NCI-H2107 (cell line): ENCODE data around the gene SNX22.
A peak's percentile ranks its signal among the peaks of the same experiment; 100 is the strongest.

ENCODE experiments used
- DNase-seq: peaks from one replicate; lab custom pipeline; 2025; lab: John Stamatoyannopoulos, UW

Gene SNX22

GRCh38 chr15:64134345-64134829, 17.1 kb upstream of the SNX22 start:
- DNase-seq: no peak

DNA sequence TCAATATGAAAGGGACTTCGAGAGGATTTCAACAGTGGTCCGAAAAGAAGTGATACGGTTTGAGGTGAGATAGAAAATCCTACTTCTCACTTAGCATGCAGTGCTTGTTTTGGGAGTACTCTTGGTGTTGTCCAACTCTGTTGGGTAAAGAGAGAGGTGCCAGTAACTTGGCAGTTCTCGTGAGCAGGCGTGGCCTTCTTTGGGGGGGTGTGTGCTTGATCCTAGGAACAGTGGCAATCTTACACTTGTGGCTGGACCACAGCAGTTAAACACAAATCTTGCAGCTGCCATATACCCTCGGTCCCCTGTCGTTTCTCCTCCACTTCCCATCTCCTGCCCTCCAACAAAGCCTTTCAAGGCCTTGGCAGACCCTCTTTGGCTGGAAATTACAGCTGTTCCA, 15.2 kb upstream of the SNX22 start:
- no peak for DNase-seq

DNA sequence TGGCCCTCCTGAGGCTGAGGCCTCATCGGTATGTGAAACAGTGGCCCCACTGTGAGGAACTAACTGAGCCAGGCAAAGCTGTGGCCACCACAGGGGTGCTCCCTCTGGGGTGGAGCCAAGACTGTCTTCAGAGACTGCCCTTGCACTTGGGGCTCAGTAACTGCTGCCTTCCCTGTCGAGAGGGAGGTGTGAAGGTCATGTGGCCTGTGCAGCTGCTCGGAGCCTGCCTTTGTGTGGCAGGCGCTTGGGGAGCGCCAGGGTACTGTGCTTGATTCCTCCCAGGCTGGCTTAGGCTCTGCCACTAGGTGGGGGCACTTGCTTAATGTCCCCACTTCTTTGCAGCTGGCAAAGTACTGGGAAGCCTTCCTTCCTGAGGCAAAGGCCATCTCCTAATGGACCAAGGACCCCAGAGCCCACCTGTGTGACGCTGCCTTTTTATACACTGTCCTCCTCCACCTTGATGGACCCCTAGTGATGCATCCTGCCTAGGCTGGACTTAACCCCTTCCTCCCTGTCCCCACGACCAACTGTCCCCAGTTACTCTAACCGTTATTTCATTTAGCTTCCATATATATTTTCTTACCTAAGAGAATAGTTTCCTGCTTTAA, 14.2 kb upstream of the SNX22 start:
- DNase-seq: no peak

DNA sequence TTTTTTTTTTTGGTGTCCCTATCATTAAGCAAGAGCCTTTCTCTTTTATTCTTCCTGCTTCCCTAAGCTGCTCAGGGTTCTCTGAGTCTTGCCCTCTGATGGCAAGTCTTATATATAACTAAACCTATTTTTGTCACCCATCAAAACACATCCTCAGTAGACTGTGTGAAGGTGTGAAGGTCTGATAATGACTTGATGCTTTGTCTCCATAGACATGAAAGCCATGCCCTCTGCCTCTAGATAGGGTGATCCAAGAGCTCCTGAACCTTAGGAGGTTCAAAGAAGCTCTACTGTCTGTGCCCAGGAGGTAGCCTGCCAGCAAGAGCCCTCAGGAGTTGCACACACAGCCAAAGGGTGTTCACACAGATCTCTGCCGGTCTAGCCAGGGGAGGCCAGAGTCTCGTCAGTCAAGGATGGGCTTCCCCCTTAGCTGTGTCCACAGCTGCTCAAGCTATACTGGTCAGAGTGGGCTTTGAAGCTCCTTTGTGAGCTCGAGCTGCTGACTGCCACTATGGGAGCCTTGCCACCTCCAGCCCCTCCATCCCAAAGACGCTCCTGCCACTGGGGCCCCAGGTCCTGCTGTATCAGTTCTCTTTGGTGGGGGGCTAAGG, 13.1 kb upstream of the SNX22 start:
- DNase-seq: no peak

DNA sequence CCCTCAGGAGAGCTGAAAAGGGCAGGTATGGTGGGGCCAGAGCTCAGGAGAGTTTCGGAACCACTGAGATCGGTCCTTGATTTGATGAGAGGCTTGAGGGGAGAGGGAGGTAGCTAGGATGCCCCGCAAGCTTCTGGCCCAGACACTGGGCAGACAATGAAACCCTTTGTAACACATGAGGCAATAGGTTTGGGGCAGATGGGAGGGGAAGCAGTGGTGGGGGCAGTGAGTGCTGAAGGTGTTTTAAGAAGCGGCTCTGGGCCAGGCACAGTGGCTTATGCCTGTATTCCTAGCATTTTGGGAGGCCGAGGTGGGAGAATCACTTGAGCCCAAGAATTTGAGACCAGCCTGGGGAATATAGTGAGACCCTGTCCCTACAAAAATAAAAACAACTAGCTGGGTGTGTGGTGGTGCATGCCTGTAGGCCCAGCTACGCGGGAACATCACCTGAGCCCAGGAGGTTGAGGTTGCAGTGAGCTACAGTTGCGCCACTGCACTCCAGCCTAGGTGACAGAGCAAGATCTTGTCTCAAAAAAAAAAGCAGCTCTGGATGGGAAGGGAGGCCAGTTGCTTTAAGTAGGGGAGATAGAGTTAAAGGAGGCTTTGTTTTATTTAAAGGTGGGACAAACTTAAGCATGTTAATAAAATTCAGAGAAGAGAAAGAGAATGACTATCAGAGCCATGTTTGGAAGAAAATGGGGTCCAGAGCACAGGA, 9.6 kb upstream of the SNX22 start:
- no peak for DNase-seq

DNA sequence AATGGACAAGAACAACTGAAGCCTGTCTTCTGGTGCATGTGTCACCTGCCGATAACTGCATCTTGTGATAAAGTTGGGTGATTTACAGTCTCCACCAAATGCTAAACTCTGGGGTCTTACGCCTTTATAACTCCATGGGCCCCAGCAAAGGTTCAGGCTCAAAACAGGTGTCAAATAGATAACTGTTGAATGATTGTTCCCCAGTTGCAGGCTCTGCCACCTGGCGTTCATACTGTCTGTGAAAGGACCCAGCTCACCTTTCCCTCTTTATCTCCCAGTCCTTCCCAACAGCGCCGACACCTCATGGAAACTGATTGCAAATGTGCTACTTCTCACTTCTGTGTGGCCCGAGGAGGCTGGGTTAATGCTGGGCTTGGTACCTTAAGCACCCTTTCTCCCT, 8.3 kb upstream of the SNX22 start:
- no peak for DNase-seq

DNA sequence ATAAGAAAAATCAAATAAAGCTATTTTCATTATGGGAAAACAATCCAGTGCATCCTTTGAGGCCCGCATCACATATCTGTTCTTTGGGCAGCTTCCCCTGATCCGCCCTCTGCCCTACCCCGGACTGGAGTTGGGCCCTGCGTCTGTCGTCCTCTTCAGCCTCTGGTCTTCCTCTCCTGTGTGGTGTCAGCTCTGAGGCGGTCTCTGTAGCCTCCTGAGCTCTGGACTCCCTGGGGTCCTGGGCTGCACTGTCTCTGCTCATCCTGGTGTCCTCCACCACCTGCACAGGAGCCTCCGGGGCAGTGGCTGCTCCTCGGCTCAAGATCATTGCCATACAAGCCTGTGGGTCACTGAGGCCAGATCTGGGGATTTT, 7.4 kb upstream of the SNX22 start:
- no peak for DNase-seq

GRCh38 chr15:64144565-64145281, 6.8 kb upstream of the SNX22 start:
- no peak for DNase-seq

GRCh38 chr15:64146041-64146440, 5.5 kb upstream of the SNX22 start:
- no peak for DNase-seq

DNA sequence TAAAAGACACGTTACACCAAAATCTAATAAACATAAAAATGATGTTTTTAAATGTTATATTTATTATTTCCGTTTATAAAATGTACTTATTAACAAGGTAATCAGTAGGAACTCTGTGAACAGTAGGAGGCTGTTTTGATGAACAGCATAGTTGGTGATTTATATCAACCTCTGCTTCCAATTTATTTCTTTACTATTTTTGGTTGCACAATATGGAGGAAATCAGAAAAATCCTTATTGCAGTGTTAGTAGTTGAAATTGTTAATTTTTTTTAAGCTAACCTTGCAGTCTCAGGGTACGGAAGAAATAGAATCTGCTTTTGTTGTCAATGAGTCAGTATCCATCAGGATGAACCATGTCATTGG, 5.0 kb upstream of the SNX22 start:
- no peak for DNase-seq

DNA sequence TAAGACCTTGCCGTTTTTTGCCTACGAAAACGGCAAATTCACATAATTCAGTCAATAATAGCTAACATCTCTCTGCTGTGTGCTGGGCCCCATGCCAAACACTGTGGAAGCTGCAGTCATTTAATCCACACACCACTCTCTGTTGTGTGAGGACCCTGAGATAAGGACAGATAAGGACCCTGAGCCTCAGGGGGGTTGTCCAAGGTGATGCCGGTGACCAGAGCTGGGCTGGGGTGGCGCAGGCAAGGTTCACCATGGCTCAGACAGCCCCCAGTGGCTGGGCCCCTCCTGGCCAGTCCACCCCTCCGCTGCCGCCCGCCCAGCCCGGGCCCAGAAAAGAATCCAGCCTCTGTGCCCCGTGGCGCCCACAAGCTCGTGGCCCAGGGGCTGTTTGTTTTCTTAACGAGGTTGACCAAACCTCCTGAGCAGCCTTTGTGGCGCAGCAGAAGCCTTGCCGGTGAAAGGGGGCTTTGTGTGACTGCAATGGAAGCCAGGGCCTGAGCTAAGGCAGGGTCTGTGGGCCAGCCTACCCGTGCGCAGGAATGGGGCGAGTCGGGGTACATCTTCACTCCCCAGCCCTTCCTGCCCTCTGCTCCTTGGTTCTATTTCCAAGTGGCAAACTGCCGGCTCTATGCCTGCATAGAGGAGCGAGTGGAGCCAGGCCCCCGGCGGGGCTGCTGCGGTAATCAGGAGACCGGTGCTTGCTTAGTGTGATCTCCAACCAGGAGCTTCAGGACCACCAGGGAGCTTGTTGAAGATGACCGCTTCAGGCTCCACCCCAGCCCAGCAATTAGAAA, 4.4 kb upstream of the SNX22 start:
- no peak for DNase-seq

- no peak for DNase-seq
These were observed 3.4 kb upstream of the SNX22 start for GRCh38 chr15:64148168-64148567.

- no peak for DNase-seq
These were observed 3.0 kb upstream of the SNX22 start for GRCh38 chr15:64148581-64148980.

DNA sequence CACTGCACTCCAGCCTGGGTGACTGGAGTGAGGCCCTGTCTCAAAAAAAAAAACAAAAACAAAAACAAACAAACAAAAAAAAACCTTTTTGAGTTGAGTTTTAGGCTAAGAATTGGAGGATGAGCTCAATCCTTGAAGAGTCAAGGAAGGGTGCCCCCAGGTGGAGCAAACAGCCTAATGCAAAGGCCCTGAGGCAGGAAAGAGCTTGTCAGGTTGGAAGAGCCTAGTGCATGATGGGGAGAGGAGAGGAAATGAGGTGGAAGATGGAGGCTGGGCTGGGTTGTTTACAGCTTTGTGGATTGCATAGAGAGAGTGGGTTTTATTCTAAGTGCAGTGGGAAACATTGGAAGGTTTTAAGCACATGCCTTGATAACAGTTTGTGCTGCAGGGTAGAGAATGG, 2.1 kb upstream of the SNX22 start:
- no peak for DNase-seq

- DNase-seq: no peak
These were observed 1.5 kb upstream of the SNX22 start for GRCh38 chr15:64149893-64150578.

DNA sequence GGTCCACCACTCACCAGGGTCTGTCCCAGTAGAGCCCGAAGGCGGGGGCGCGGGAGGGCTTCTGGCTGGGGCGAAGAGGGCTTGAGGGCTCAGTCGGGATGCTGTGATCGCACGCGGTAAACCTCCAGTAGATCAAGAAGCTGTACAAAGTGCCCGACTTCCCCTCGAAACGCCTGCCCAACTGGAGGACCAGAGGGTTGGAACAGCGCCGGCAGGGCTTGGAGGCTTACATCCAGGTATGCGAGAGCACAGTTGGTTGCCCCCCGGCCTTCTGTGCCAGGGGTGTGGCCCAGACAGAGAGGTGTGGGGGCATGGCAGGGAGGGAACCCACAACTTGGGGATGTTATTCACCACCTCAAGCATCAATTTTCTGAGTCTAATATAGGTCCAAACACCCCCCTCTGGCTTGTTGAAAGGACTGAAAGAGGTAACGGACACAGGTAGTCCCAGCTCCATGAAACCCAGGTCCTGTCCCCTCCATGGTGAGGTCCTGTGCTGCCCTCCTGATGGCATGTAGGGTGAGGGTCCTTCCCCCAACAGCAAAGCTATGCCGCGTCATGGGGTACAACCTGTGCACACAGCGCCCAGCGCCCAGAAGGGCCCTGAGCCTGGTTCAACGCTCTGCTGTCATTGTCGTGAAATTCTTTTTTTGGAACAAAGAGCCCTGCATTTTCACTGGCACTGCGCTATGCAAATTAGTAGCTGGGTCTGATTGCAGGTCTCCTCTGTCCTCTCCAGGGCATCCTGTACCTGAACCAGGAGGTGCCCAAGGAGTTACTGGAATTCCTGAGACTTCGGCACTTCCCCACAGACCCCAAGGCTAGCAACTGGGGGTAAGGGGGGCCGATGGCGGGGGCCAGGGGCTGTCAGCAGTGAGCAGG, 1.2 kb downstream of the SNX22 start:
- DNase-seq: no peak

DNA sequence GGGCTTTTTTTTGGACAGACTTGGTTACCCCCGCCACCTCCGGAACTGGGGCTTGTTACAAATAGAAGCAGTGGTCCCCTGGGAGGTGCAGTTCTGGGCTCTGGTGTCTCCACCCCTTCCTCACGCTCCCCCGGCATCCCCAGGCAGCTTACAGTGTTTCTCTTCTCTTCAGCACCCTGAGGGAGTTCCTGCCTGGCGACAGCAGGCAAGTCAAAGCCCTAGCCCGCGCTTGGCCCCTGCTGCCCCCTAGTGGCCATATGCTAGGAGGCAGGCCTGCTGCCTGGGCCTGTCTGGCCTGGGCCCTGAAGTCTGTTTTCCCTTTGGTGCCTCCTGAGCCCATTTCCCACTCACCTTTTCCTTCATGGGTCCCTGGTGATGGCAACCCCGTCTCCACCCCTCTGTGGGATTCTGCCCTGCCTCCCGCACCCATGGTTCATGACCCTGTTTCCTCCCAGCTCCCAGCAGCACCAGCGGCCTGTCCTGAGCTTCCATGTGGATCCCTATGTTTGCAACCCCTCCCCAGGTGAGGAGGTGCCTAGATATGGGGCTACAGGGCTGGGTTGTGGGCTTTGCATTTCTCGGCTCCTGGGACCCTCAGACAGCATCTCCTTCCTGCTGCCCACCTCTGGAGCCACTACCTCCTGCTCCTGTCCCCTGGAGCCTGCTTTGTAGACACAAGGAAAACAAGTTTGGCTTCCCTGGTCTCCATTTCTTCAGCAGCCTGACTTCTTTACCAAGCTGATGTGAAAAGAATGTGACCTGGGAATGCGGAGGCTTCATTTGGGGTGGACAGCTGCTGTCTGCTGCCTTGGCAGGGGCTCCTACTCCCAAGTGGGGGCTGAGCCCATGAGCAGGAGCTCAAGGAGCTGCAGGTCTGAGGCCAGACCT, 2.2 kb downstream of the SNX22 start:
- peak; percentile 60 for DNase-seq

DNA sequence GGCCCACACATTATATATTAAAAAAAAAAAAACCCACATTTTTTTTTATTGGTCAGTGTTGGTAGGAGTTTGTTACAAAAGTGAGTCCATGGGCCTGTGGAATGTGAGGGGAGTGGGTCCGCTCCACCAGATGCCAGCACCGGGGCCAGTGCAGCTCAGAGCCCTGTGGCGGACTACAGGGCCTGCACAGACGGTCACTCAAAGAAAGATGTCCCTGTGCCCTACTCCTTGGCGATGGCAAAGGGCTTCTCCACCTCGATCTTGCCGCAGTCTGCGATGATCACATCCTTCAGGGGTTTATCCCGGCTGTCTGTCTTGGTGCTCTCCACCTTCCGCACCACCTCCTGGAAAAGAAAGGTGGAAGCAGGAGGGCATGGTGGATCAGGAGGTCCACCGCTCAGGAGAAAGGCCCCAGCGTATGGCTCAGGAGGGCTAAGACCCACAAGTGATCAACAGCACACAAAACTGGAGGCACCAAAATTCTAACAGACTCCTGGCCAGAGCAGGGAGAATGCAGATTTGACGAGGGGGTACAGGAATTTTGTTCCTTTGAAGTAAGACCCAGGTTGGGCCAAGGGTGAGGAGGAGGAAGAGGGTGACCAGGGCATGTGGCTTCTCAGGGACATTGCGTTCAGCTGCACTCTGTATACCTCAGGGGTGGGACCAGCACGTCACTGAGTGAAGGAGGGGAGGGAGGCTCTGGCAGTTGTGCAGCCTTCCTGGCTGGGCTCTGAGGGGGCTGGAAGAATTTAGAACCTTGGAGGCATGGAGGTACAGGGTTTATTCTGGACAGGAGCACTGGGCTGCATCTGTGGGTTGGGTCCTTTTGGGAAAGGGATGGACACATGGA, 4.5 kb downstream of the SNX22 start:
- DNase-seq: no peak
